Embryonic facial prominence (tissue), 1 donor: ENCODE measurements around the gene MPND.
"Not testable (repeated sequence)": the region's sequence is repeated elsewhere in the genome, so short reads cannot be mapped to it uniquely, and the experiment has no call there.

ENCODE experiments used
- DNase-seq: peaks from one replicate; pipeline ENCODE4 v3.0.0-alpha.2; 2016; ENCODE audit errors: extremely low spot score

The MPND gene

GRCh38 chr19:4320419-4320818, 22.9 kb upstream of the MPND start:
- DNase-seq, result no peak

- DNase-seq, result no peak
These were observed 20.3 kb upstream of the MPND start for GRCh38 chr19:4322942-4323665.

- DNase-seq, result no peak
These were observed 19.7 kb upstream of the MPND start for GRCh38 chr19:4323692-4324091.

- DNase-seq, result no peak
These were observed 19.1 kb upstream of the MPND start for GRCh38 chr19:4324228-4324627.

DNA sequence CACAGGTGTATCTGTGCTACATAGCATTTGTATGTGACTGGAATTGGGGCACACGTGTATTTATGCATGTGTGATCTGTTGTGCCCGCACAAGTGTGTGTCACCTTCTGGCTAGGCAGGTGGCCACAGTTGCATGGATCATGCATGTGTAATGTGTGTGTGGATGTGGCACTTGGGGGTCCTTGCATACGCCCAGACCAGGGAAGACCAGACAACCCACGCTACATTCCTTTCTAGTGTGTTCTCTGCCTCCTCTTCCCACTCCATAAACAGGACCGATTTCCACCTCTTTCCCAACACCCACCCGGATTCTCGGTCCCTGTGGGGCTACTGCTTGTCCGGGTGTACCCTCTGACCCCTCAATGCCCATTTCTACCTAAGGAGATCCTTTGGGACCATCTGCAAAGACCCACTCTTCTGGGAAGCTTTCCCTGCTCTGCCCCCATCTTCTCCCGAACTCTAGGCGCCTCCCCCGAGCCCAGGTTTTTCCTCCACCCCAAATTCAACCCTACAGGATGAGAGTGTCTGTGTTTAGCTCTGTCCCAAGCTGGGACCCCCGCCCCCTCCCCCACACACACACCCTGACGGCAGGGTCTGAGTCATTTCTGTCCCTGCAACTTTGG, 17.0 kb upstream of the MPND start:
- DNase-seq, result no peak

DNA sequence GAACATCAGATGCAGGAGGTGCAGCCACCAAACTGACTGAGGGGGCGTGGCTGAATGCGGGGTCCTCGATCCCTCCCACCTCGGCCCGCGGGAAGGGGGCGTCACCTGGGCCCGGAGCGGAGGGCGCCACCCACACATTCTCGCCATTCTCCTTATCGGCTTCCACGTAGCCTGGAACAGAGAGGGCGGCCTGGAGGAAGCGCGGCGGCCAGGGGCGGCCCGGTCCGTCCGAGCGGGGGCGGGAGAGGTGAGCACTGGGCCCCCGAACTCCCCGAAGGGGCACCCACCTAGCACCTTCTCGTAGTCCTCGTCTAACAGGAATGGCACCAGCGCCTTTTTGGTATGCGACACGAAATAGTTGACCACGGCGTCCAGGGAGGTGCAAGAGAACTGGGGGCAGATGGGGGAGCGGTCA, 16.5 kb upstream of the MPND start:
- DNase-seq, result no peak

- DNase-seq, result no peak
These were observed 16.0 kb upstream of the MPND start for GRCh38 chr19:4327252-4327876.

- DNase-seq, result no peak
These were observed 15.5 kb upstream of the MPND start for GRCh38 chr19:4327877-4328242.

- DNase-seq, result peak; percentile 97
These were observed 14.9 kb upstream of the MPND start for GRCh38 chr19:4328243-4328990.

DNA sequence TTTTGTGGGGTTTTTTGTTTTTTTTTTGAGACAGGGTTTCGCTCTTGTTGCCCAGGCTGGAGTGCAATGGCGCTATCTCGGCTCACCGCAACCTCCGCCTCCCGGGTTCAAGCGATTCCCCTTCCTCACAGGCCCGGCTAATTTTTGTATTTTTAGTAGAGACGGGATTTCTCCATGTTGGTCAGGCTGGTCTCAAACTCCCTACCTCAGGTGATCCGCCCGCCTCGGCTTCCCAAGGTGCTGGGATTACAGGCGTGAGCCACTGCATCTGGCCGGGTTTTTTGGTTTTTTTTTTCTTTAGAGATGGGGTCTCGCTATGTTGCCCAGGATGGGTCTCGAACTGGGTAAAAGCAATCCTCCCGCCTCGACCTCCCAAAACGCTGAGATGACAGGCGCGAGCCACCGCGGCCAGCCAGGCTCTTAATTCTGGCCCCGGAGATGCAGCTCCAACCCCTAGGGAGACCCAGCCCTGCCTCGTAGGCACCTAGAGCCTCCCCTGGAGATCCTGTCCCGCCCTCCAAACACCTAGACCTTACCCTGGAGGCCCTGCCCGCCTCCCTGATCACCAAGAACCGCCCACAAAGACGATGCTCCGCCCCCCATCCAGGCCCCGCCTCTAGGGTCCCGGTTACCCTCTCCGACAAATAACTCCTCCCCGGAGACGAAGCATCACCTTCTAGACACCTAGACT, 14.2 kb upstream of the MPND start:
- DNase-seq, result not testable (repeated sequence)

- DNase-seq, result no peak
These were observed 13.5 kb upstream of the MPND start for GRCh38 chr19:4329858-4330257.

DNA sequence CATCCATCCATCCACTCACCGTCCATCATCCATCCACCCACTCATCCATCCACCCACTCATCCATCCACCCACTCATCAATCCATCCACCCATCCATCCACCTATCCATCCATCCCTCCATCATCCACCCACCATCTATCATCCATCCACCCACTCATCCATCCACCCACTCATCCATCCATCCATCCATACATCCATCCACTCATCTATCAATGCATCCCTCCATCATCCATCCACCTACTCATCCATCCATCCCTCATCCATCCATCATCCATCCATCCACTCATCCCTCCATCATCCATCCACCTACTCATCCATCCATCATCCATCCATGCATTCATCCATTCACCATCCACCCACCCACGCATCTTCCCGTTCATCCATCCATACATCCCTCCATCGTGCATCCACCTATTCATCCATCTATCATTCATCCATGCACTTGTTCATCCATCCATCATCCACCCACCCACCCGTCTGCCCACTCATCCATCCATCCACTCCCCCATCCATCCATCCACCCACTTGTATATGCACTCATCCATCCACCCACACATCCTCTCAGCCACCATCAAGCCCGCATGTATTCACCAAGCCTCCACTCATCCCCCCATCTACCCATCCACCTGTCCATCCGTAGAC, 8.3 kb upstream of the MPND start:
- DNase-seq, result no peak

- DNase-seq, result no peak
These were observed 5.4 kb upstream of the MPND start for GRCh38 chr19:4337906-4338440.

DNA sequence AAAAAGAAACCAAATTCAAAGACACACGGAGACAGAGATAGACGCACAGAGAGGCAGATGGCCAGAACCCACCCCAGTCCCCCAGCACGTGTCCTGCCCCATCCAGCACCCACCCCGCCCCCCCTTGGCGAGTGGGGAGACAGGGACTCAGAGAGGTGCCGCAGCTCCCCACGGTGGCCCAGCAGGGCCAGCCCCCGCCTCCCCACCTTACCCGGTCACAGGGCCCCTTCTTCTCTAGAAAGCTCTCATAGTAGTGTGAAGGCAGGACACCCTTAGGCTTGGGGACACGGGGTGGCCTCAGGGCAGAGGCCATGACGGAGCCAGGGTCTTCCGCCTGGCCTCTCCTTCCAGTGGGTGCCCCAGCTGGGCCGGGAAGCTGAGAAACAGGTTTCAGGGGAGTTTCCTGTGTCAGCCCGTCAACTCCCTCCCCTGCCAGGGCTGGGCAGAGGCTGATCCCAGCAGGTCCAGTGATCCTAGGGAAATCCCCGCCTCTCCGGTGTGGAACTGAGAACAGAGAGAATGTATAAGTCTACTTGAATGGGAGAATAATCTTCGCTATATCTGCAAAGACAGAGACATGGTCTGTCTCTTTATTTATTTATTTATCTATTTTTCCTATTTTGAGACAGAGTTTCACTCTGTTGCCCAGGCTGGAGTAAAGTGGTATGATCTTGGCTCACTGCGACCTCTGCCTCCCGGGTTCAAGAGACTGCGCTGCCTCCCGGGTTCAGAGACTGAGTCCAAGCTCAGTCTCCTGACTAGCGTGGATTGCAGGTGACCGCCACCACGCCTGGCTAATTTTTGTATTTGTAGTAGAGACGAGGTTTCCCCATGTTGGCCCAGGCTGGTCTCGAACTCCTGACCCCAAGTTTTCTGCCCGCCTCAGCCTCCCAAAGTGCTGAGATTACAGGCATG, 4.7 kb upstream of the MPND start, which contains the start of gene STAP2:
Gene STAP2 (minus strand): TSS at position 387 of the 915 bp plus-strand sequence. CDS start 74 bp downstream, at position 313.
- no peak for DNase-seq

GRCh38 chr19:4342314-4342614, 1.1 kb upstream of the MPND start:
- no peak for DNase-seq

GRCh38 chr19:4342615-4343369, 570 bp upstream of the MPND start:
- DNase-seq, result peak; percentile 100

DNA sequence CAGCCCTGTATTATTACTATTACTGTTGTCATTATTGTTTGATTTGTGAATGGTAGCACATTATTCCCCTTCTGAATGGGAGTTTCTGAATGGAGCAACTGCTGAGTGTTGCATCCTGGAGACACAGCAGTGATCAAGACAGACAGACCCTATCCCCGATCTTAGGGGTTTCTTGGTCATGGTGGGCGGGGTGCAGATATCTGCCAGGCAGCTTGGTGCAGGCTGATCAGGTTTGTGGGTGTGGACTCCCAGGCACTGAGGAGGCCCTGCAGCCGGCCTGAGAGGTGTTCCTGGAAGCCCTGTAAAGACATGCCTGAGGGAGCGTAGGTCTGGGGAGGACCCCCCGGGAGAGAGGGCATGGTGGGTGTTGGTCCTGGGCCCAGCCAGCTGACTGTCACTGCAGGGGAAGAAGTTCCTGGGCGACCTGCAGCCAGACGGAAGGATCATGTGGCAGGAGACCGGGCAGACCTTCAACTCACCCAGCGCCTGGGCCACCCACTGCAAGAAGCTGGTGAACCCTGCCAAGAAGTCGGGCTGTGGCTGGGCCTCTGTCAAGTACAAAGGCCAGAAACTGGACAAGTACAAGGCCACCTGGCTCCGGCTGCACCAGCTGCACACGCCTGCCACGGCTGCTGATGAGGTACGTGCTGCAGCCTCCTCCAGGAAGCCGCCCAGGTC, 2.1 kb downstream of the MPND start:
- no peak for DNase-seq

DNA sequence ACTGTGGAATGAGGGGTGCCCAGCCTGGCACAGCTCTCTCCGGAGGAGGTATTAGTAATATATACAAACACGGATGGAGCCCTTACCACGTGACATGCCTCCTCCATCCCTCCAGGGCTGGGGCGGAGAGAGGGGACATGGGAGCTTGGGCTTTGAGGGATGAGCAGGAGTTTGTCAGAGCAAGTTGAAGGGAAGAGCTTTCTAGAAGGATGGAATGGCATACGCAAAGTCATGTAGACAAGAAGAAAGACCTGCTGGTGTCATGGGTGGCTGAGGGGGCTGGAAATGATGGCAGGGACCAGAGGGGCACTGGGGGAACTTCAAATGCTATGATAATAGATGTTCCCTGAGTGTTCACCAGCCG, 2.6 kb downstream of the MPND start:
- DNase-seq, result no peak

- DNase-seq, result no peak
These were observed 4.2 kb downstream of the MPND start for GRCh38 chr19:4347521-4347920.
